KMS-11 (cell line): ENCODE results near the gene CALML6.

ENCODE experiments used
- H2AFZ ChIP-seq: fragments of 200-600 bp; sonication (generic); 2 replicates; pipeline ENCODE4 v1.6.1; 2016; ENCODE audit warnings: antibody characterized with exemption, mixed run types, low read depth
- H3K27ac ChIP-seq: fragments of 200-600 bp; sonication (generic); 2 replicates; pipeline ENCODE4 v1.6.1; 2016; ENCODE audit warnings: mild to moderate bottlenecking, mixed run types
- H3K27me3 ChIP-seq: fragments of 200-600 bp; sonication (generic); 2 replicates; pipeline ENCODE4 v1.6.1; 2017; ENCODE audit warnings: mild to moderate bottlenecking, low read depth, mixed run types, moderate library complexity; ENCODE audit not compliant: insufficient read depth
- H3K36me3 ChIP-seq: fragments of 200-600 bp; sonication (generic); 2 replicates; pipeline ENCODE4 v1.6.1; 2017; ENCODE audit warnings: mild to moderate bottlenecking, mixed run types; ENCODE audit not compliant: insufficient read depth
- H3K4me1 ChIP-seq: fragments of 200-600 bp; sonication (generic); 2 replicates; pipeline ENCODE4 v1.6.1; 2016; ENCODE audit warnings: mild to moderate bottlenecking, low read depth, mixed run types; ENCODE audit not compliant: poor library complexity, severe bottlenecking
- H3K4me2 ChIP-seq: fragments of 200-600 bp; sonication (generic); 2 replicates; pipeline ENCODE4 v1.7.0; 2016; ENCODE audit warnings: mild to moderate bottlenecking, mixed run types
- H3K4me3 ChIP-seq: fragments of 200-600 bp; sonication (generic); IDR thresholded peaks from 2 replicates; pipeline ENCODE4 v1.6.1; 2017; ENCODE audit warnings: low read depth, low read length, mixed read lengths; ENCODE audit not compliant: insufficient read depth
- H3K79me2 ChIP-seq: fragments of 200-600 bp; sonication (generic); 2 replicates; pipeline ENCODE4 v1.6.1; 2016; ENCODE audit warnings: low read depth, mixed run types; ENCODE audit not compliant: insufficient read depth
- H3K9ac ChIP-seq: fragments of 200-600 bp; sonication (generic); 2 replicates; pipeline ENCODE4 v1.6.1; 2016; ENCODE audit warnings: mild to moderate bottlenecking, mixed run types
- H4K20me1 ChIP-seq: fragments of 200-600 bp; sonication (generic); 2 replicates; pipeline ENCODE4 v1.6.1; 2016; ENCODE audit warnings: mild to moderate bottlenecking, mixed run types; ENCODE audit not compliant: insufficient read depth
- CTCF ChIP-seq: fragments of 200-600 bp; sonication (generic); conservative IDR thresholded peaks from 2 replicates; pipeline ENCODE4 v1.6.1; 2017; ENCODE audit warnings: low read depth, mild to moderate bottlenecking, antibody characterized with exemption, low read length, moderate library complexity, mixed read lengths

Gene CALML6

GRCh38 chr1:1917304-1917976 is 2.4 kb downstream of the CALML6 start:
- TF ChIP-seq CTCF, result no peak
- H3K27ac ChIP-seq, result no peak overlapping the region
- no peaks in the 10 kb centered on the region for H4K20me1 ChIP-seq
- no peak overlapping the region for H2AFZ ChIP-seq
- H3K27me3 ChIP-seq, result peaks cover 12% of the 10 kb centered on the region; the same call in 1 of the 2 replicates
- no peaks in the 10 kb centered on the region for H3K79me2 ChIP-seq
- no peak overlapping the region for H3K4me3 ChIP-seq
- H3K9ac ChIP-seq, result no peak overlapping the region
- H3K4me2 ChIP-seq, result no peak overlapping the region
- peaks cover 10% of the 10 kb centered on the region for H3K4me1 ChIP-seq
- H3K36me3 ChIP-seq, result no peaks in the 10 kb centered on the region

GRCh38 chr1:1917995-1918900 is 3.2 kb downstream of the CALML6 start:
- Histone ChIP-seq H3K9ac (peak overlapping the region; percentile 65; the same call in 1 of the 2 replicates), H3K79me2 (no peaks in the 10 kb centered on the region), H4K20me1 (no peaks in the 10 kb centered on the region), H3K27me3 (peaks cover 20% of the 10 kb centered on the region), H2AFZ (peak overlapping the region; percentile 64), H3K4me2 (peak overlapping the region; percentile 47), H3K4me3 (peak overlapping the region; percentile 67), H3K4me1 (peaks cover 10% of the 10 kb centered on the region), H3K36me3 (no peaks in the 10 kb centered on the region), H3K27ac (0 out of 2 replicates have a peak overlapping the region, but pooled peaks have one; percentile 32)
- TF ChIP-seq CTCF, result no peak

GRCh38 chr1:1918901-1919303 is 3.8 kb downstream of the CALML6 start, which contains the start of gene TMEM52:
TMEM52 (minus strand) TSS chr1:1919279; CDS start chr1:1919265, 14 bp downstream.
- H3K4me2 ChIP-seq, result peak within 1 kb of the TSS; percentile 64
- H3K4me1 ChIP-seq, result peaks cover 10% of the 10 kb centered on the region
- no peaks in the 10 kb centered on the region for H3K79me2 ChIP-seq
- peak within 1 kb of the TSS; percentile 67 for H3K4me3 ChIP-seq
- 0 out of 2 replicates have a peak within 1 kb of the TSS, but pooled peaks have one; percentile 32 for H3K27ac ChIP-seq
- peak within 1 kb of the TSS; percentile 65; the same call in 1 of the 2 replicates for H3K9ac ChIP-seq
- no peaks in the 10 kb centered on the region for H4K20me1 ChIP-seq
- peak within 1 kb of the TSS; percentile 64 for H2AFZ ChIP-seq
- no peak for TF ChIP-seq CTCF
- H3K27me3 ChIP-seq, result peaks cover 26% of the 10 kb centered on the region
- no peaks in the 10 kb centered on the region for H3K36me3 ChIP-seq

GRCh38 chr1:1919304-1920056 is 4.4 kb downstream of the CALML6 start:
- Histone ChIP-seq H3K27ac (no peak overlapping the region), H2AFZ (peak overlapping the region; percentile 64; the same call in 1 of the 2 replicates), H3K79me2 (no peaks in the 10 kb centered on the region), H3K9ac (peak overlapping the region; percentile 65; the same call in 1 of the 2 replicates), H3K4me2 (peak overlapping the region; percentile 64), H3K27me3 (peaks cover 28% of the 10 kb centered on the region), H3K36me3 (no peaks in the 10 kb centered on the region), H3K4me1 (peaks cover 8% of the 10 kb centered on the region), H4K20me1 (no peaks in the 10 kb centered on the region), H3K4me3 (peak overlapping the region; percentile 67)
- no peak for TF ChIP-seq CTCF
